Mesodermal cell (in vitro differentiated cells): ENCODE data around the gene BCL7C.

ENCODE experiments used
- H3K27ac ChIP-seq: 2 replicates; pipeline ENCODE4 v1.7.0; 2013; ENCODE audit warnings: mild to moderate bottlenecking, low read depth, low read length, moderate library complexity; ENCODE audit not compliant: severe bottlenecking
- H3K36me3 ChIP-seq: 2 replicates; pipeline ENCODE4 v1.7.1; 2013; ENCODE audit warnings: mild to moderate bottlenecking, low read length, moderate library complexity; ENCODE audit not compliant: control insufficient read depth, insufficient read depth
- H3K4me1 ChIP-seq: one replicate; pipeline ENCODE4 v1.7.1; 2013; ENCODE audit warnings: mild to moderate bottlenecking, low read length; ENCODE audit not compliant: insufficient read depth, control insufficient read depth, poor library complexity, severe bottlenecking
- H3K4me3 ChIP-seq: 2 replicates; pipeline ENCODE4 v1.7.0; 2013; ENCODE audit warnings: low read length, control low read depth, mild to moderate bottlenecking; ENCODE audit not compliant: insufficient read depth, poor library complexity, severe bottlenecking; ENCODE audit errors: extremely low read depth
- H3K9me3 ChIP-seq: 2 replicates; pipeline ENCODE4 v1.7.1; 2013; ENCODE audit warnings: mild to moderate bottlenecking, low read length, moderate library complexity; ENCODE audit not compliant: control insufficient read depth
- WGBS, 2 experiments: methylation state at CpG; one replicate each; pipeline ENCODE4 v1.1.5; 2013; ENCODE audit warnings: missing lambda C conversion rate in 2 of 2; ENCODE audit not compliant: insufficient coverage in 2 of 2; 5-methylcytosine and 5-hydroxymethylcytosine counted together

Gene BCL7C

GRCh38 chr16:30921748-30922419 lies 28.0 kb upstream of the BCL7C start:
- Histone ChIP-seq H3K4me1 (peaks cover 11% of the 10 kb centered on the region), H3K27ac (peak overlapping the region; percentile 99), H3K36me3 (peaks cover 14% of the 10 kb centered on the region), H3K9me3 (no peaks in the 10 kb centered on the region), H3K4me3 (peak overlapping the region; percentile 80)
- WGBS, 2 experiments: 0 to 1% methylated on average over 30 to 35 of the region's 37 CpGs

- Histone ChIP-seq H3K9me3 (no peaks in the 10 kb centered on the region), H3K4me3 (peak overlapping the region; percentile 80), H3K4me1 (peaks cover 11% of the 10 kb centered on the region), H3K36me3 (peaks cover 9% of the 10 kb centered on the region), H3K27ac (no peak overlapping the region)
- WGBS, 2 experiments: 21 to 42% methylated on average over 5 of the region's 6 CpGs
These were observed 27.5 kb upstream of the BCL7C start for GRCh38 chr16:30921459-30921747.

GRCh38 chr16:30920891-30921290 lies 27.0 kb upstream of the BCL7C start:
- 75% methylated on average over 1 of the region's 2 CpGs; no CpG with 5 or more reads in 1 of the 2 experiments for WGBS, 2 experiments
- Histone ChIP-seq H3K4me3 (no peak overlapping the region), H3K27ac (no peak overlapping the region), H3K9me3 (no peaks in the 10 kb centered on the region), H3K4me1 (peaks cover 7% of the 10 kb centered on the region), H3K36me3 (peaks cover 4% of the 10 kb centered on the region)

GRCh38 chr16:30918614-30919013 lies 24.7 kb upstream of the BCL7C start:
- Histone ChIP-seq H3K4me1 (no peaks in the 10 kb centered on the region), H3K36me3 (no peaks in the 10 kb centered on the region), H3K9me3 (no peaks in the 10 kb centered on the region), H3K27ac (no peak overlapping the region), H3K4me3 (no peak overlapping the region)
- 92 to 100% methylated on average over 1 of the region's 1 CpG for WGBS, 2 experiments

GRCh38 chr16:30914830-30915229 lies 21.0 kb upstream of the BCL7C start:
- H3K36me3 ChIP-seq: no peaks in the 10 kb centered on the region
- no peak overlapping the region for H3K27ac ChIP-seq
- no peaks in the 10 kb centered on the region for H3K4me1 ChIP-seq
- no peak overlapping the region for H3K4me3 ChIP-seq
- no peaks in the 10 kb centered on the region for H3K9me3 ChIP-seq
- WGBS, 2 experiments: 89 to 98% methylated on average over 2 to 3 of the region's 3 CpGs

- WGBS, 2 experiments: 90 to 93% methylated on average over 6 of the region's 6 CpGs
- H3K9me3 ChIP-seq: no peaks in the 10 kb centered on the region
- no peaks in the 10 kb centered on the region for H3K36me3 ChIP-seq
- no peak overlapping the region for H3K4me3 ChIP-seq
- H3K4me1 ChIP-seq: no peaks in the 10 kb centered on the region
- H3K27ac ChIP-seq: no peak overlapping the region
These were observed 19.0 kb upstream of the BCL7C start for GRCh38 chr16:30912794-30913412.

- WGBS, 2 experiments: 63 to 65% methylated on average over 14 to 15 of the region's 18 CpGs
- no peaks in the 10 kb centered on the region for H3K9me3 ChIP-seq
- H3K4me3 ChIP-seq: no peak overlapping the region
- no peaks in the 10 kb centered on the region for H3K4me1 ChIP-seq
- H3K36me3 ChIP-seq: no peaks in the 10 kb centered on the region
- H3K27ac ChIP-seq: no peak overlapping the region
These were observed 16.7 kb upstream of the BCL7C start for GRCh38 chr16:30910427-30911029.

GRCh38 chr16:30907064-30907463 lies 13.2 kb upstream of the BCL7C start:
- peaks cover 5% of the 10 kb centered on the region for H3K4me1 ChIP-seq
- no peaks in the 10 kb centered on the region for H3K9me3 ChIP-seq
- no peaks in the 10 kb centered on the region for H3K36me3 ChIP-seq
- H3K27ac ChIP-seq: no peak overlapping the region
- WGBS, 2 experiments: 87 to 93% methylated on average over 3 of the region's 4 CpGs
- H3K4me3 ChIP-seq: no peak overlapping the region

- no peaks in the 10 kb centered on the region for H3K9me3 ChIP-seq
- H3K36me3 ChIP-seq: no peaks in the 10 kb centered on the region
- H3K4me1 ChIP-seq: peaks cover 5% of the 10 kb centered on the region
- H3K4me3 ChIP-seq: no peak overlapping the region
- no peak overlapping the region for H3K27ac ChIP-seq
- WGBS, 2 experiments: 95 to 97% methylated on average over 15 to 19 of the region's 19 CpGs
These were observed 10.4 kb upstream of the BCL7C start for GRCh38 chr16:30904114-30904780.

- H3K9me3 ChIP-seq: no peaks in the 10 kb centered on the region
- 82 to 100% methylated on average over 4 of the region's 4 CpGs for WGBS, 2 experiments
- H3K27ac ChIP-seq: no peak overlapping the region
- H3K36me3 ChIP-seq: no peaks in the 10 kb centered on the region
- no peak overlapping the region for H3K4me3 ChIP-seq
- H3K4me1 ChIP-seq: peaks cover 5% of the 10 kb centered on the region
These were observed 9.7 kb upstream of the BCL7C start for GRCh38 chr16:30903596-30903995.
